GM18511 (cell line): ENCODE results near the gene GSN.
A peak's percentile ranks its signal among the peaks of the same experiment; 100 is the strongest.

Experiments
- ATAC-seq: cut with Tn5 transposase; IDR thresholded peaks from one replicate; pipeline ENCODE4 v1.9.1; 2021; ENCODE audit warnings: mild to moderate bottlenecking, moderate library complexity; ENCODE audit not compliant: unreplicated experiment

The GSN gene

DNA sequence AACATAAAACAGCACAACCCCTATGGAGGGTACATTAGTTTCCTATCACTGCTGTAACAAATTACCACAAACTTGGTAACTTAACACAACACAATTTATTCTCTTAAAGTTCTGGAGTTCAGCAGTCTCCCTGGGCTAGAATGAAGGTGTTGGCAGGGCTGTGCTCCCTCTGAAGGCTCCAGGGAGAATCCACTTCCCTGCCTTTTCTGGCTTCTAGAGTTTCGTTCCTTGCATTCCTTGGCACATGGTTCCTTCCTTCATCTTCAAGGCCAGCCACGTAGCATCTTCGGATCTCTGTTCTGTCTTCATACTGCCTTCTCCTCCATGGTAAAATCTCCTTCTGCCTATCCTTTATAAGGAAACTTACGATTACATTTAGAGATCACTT is 25.0 kb upstream of the GSN start:
- no peak for ATAC-seq

DNA sequence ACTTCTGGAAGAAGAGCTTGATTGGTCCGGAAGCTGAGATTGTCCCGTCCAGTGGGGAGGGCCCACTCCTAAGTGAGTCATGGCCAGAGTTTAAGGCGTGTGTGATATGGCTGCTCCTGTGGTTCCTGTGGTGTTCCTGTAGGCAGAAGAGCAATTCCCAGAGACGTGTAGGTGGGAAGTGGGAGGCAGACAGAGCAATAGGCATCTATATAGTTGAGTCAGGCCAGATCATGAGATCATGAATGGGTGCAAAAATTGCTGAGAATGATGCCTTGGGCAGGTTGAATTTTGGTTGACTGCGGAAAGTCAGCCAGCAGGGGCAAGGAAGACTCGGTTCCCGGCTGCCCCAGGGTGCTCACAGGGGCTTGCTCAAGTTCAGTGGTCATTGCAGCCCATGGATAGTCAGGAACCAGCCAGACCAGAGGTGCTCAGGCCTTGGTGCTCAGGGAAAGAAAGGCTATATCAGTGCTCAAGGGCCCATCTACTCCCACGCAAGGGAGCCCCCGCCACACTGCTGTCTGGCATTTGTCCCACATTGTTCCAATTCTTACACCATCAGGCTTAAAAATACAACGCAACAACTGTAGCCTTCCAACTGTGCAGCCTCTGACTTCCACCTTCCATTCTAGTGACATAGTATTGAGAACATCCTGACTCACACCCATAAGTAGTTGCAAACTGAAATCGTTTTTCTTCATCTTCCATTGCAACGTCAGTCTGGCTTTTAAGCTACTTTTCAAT is 21.0 kb upstream of the GSN start:
- no peak for ATAC-seq

DNA sequence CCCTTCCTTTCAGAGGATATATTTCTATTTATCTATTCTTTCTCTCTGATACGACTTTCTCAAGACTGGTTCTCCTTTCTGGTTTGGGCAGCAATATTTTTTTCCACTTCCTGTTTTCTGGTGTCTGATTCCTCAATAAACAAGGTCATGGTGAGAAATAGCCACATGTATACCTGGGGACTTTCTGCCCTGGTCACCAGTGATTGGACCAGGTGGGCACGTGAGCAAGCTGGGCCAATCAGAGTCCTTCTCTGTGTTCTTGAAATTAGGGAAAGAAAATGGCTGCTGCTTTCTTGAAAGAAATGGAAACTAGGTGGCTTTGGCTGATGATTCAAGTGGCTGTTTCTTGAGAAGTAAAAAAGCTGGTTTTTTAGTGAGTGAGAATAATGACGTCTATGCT is 18.4 kb upstream of the GSN start:
- no peak for ATAC-seq

DNA sequence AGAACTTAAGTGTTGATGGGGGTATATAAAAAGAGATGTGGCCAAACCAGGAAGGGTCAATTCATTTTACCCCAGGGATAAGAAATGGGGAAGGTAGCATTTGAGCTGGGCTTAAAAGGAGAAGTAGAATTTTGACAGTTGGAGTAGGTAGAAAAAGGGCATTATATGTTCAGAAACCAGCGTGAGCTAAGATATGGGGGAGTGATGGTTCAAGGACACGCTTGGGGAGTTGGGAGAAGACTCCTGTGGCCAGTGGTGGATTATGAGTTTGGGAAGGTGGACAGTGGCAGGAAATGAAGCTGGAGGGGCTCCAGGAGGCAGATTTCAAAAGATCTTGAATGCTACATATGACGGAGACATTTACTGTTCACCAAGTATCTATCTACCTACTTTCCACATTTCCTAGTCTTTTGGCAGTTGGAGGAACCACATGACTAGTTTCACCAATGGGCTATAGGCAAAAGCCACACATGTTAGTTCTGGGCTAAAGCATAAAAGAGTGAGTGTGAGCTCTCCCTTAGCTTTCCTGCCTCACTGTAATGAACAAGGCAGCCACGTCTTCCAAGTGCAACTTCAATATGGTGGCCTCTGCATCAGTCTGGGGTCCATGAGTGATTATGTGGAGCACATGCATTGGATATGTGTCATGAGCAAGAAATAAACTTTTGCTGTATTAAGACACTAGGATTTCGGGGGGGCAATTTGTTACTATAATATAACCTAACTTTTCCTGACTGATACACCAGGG is 15.7 kb upstream of the GSN start:
- no peak for ATAC-seq

DNA sequence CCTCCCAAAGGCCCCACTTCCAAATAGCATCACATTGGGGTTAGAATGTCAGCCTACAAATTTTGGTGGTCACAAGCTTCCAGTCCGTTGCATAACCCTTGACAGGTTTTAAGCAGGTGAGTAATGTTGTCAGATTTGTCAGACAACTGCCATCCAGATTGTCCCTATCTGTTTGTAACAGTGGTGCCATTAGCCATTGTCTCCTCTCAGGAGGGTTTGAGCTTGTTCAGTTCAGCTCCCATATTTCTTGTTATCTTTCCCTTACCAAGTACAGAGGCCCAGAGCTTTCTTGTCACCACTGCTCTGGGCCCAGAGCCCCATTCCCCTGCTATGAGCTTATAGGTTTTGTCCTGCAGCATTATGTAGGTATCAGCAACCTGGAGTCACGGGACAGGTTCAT is 14.8 kb upstream of the GSN start:
- ATAC-seq: no peak

DNA sequence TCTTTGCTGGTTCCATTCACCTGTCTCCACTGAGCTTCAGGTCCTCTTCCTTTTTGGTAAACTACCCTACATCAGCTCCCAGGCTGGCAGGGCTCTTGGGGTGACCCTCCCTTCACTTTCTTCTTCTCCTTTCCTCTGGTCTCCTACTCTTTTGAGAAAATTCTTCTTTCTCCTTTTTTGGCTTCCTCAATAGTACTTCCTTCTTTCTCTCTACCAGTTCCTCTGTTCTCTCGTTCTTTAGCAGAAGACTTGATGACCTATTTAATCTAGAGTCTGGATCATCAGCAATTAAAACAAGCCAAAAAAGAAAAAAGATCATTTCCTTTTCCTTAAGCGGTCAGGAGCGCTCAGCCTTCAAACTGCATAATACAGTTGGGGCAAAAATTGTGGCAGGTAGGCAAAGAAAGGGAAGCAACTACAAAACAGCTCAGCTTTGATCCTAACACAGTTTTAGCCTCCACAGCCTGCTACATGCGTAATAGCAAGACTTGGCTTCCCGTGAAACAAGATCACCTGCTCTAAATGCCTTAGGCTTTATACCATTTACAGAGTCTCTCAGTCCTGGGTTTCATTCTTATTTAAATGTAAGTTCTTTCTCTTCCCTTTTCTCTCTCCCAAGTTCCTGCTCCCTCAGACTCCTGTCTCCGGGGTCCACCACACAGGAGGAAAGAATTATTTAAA is 14.0 kb upstream of the GSN start:
- no peak for ATAC-seq

DNA sequence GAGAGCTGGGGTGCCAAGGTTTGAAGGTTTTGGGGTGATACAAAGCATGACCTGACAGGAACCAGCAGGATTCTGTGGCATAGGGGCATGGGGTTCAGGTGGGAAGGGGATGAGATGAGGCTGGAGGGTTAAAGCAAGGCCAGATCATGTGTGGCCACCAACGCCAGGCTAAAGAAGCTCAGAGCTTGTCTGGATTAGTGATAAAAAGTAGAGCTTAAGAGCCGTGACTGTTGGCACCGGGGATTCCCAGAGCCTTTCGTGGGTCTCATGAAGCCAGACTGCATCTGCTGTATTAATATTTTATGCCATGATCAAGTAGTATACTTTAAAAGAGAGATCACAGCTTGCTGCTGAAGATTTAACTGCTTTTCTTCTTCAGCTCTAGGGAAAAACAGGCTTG is 8.5 kb upstream of the GSN start:
- ATAC-seq: no peak

DNA sequence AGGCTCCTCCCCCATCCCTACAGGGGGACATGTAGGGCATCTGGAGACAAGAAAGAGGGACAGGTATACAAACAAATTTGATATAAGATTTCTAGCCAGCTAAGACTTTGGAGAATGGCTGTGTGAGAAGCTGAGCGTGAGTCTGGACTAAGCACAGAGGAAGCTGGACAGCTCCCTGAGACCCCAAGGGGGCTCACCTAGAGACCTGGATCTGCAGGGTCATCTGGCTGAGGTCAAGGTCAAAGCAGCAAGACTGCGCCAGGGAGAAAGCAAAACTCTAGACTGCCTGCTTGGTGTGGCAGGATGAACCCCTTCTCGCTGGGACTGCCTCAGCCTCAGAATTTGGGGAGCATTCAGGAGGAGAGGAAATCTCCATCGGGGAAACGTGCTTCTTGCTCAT is 8.0 kb upstream of the GSN start:
- ATAC-seq: no peak

DNA sequence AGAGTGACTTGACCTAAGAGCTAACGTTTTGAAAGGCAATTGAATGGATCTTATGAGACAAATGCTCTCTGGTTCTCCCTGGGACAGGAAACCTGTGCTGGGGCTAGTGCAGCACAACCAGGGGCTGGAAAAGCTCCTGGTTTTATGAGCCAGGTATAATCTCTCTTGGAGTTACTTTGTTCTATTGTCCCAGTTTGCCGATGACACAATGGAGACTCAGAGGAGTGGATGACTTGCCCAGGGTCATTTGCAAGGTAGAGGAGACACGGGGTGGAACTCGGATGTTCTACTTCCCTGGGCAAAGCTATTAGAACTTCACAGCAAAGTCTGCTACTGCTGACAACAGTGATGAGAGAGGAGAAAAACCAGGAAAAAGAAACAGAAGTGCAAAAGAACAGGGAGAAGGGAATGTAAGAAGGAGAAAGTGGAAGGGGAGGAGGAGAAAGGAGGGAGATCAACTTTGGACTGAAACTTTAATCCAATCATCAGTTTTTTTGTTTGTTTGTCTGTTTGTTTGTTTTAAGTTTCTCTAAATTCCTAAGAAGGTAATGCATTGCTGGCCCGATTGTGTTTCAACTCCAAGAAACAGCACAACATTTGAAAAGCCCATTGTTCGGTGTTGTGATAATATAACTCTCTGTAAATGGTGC is 7.4 kb upstream of the GSN start:
- no peak for ATAC-seq

DNA sequence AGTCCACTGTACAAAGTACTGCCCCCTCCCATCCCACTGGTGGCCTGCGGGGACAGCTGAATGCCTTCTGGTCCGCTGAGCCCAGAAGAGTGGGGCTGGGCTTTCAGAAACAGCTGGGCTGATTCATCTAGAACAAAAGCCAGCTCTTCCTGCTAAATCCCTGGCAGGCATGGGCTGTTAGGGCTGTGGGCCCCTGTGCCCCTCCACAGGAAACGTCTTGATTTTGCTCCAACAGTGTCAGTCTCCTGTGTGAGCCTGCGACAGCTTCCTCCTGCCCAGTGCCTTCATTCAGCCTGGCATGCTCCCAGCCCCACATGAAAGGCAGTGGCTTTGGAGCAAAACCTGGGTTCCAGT is 6.9 kb upstream of the GSN start:
- ATAC-seq: no peak

DNA sequence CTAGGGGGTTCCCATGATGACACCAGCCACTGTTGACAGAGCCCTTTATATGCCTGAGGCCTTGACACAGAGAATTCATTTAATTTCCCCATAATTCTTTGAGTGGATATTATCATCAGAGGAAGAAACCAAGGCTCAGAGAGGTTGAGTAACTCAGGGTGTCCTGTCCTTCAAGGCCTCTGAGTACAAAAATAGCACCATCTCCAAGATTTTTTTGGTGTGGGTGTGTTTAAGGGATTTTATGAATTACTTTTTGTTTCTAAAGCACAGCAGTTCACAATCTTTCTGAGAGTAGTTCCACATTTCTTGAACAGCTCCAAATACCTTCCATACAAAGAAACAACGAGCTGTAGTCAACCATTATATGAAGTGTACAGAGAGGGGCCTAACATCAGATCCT is 6.2 kb upstream of the GSN start:
- no peak for ATAC-seq

DNA sequence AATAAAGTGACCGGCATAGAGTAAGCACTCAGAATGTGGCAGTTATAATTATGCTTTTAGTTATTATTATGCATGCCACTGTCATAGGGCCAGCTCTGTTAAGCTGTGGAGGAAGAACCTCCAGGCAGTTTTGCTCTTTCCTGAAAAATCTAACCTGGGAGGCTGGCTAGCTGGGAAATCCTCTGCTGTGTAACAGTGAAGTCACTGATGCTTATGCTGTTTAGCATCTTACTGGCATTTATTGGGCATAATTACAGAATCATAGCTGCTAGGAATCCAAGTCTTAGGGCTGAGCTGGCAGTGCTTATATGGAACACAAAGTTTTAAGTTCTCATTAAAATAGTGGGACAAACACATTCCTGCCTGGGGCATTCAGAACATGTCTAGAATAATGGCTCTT is 5.5 kb upstream of the GSN start:
- ATAC-seq: no peak

DNA sequence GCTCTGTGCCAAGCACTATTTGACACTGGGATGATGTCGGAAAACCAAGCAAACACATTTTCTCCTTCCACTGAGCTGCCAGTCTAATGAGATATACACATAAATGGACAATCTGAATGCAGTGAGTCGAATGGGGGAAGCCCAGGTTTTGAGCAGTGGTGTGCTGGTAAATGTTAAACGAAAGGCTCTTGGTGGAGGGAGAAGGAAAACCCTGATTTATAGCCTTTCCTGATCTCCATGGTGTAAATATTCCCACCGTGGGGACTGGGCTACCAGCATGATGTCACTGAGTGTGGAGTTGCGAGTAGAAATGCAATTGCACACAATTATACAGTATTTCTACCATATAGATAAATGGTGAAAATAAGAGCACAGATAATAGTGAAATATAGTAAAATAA is 5.0 kb upstream of the GSN start:
- no peak for ATAC-seq

DNA sequence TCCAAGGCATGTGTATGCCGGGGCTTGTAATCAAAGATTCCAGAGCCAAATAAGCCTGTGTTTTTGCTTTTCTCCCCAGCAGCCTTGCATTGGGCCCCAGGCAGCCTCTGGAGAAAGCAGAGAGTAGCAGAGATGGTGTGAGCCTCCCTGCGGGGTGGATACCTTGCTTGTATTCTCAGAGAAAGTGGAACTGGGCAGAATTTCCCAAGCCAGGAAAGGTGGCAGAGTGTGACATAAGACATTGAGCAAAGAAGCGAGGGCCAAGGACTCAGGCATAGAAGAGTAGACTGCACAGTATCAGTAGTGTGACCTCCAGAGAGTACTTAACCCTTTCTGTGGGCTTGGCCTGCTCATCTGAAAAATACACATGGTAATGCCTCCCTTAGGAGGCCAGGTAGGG is 1.6 kb upstream of the GSN start:
- no peak for ATAC-seq

DNA sequence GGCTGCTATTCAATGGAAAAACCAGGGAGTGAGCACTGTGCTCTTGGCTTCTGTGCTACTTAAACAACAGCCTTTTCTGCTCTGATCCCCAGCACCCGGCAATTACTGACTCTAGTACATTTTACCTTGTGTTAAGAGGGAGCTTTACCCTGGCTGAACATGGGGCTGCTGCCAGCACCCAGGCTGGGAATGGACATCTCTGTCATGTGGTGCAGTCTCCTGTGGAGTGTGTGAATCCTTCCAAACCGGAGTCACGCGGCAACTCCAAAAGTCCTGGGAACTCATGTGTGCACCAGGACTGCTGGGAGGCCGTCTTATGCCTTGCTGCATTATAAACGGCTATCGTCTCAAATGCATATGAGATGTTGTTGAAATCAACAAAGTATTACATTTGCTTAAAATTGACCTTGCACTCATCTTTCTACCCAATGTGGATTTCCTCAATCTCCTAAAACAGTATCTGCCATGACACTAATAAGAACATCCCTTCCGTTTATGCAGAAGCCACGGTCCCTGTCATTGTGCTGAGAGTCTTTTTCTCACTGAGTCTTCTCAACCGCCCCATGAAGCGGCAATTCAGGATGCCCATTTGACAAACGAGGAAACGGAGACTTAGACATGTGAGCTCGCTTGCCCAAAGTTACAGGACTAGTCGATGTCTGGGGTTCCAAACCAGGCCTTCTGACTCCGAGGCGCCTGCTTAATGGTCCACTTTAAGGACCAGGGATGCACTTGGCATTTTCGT is 884 bp upstream of the GSN start:
- ATAC-seq: no peak

DNA sequence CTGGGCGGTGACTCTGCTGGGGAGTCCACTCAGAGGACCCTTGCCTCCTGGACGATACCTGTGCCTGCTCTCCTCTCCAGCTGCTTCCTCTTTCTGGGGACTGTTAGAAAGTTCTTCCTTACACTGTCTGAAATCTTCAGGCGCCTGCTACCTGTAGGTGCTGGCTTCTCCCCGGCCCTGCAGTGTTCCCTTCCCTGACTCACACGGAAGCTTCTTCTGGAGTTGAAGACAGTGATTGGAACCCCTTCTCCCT is 562 bp downstream of the GSN start:
- peak; percentile 56 for ATAC-seq

DNA sequence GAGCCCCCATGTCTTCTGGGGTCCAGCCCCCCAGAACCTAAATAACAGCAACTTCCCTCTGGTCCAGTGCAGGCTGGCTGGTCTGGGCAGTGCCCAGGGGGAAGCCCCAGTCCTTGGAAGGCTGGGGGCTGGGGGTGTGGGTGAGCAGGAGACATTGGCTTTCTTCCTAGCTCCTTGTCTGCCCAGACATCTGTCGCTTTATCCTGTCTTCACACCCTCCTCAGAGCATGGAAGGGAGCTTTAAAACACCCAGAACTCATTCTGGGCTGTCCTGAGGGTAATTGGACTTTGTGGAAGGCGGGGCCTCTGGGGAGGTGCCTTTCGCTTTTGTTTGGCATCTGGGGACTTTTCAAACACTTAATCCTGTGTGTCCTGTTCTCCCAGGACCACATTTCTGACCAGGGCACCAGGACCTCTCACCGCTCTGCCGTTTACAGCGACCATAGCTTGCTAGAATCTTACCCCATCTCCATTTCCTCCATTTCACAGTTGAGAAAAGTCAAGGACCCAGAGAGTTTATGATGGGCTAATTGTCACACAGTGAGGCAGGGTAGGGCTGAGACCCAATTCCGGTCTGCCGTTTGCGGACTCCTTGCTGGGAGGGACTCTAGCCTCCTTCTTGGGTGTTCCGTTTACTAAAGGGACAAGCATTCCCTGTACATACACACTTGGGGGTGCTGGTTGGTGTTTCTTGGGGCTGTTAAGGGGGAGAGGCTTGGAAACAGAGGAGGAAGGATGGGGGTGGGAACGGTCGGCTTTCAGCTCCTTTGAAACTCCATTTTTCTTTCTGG is 1.1 kb downstream of the GSN start:
- peak; percentile 13 for ATAC-seq

DNA sequence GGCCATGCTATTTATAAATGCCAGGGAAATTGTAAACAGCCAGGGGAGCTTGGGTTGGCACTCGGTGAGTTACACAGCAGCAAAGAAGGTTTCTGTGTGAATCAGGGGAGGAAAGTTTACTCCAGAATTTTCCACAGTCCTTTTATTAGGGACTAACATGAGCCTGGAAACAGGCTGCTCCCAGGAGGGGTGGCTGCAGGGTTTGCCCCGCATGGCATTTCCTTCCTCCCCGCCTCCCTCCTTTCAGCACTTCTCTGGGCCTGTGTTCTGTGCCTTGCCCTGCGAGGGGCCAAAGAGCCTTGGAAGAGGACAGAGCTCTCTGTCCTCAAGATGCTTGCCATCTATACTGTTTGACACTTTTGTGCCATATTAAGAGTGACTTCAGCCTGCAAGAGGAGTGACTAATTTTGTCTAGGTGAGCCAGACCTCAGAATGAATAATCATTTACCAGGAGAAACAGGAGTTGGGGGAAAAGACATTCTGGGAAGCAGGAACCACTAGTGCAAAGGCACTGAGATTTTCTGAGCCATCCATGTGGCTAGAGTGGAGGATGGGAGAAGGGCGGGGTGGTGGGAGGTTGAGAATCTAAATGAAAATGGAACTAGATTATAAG is 1.8 kb downstream of the GSN start:
- no peak for ATAC-seq

DNA sequence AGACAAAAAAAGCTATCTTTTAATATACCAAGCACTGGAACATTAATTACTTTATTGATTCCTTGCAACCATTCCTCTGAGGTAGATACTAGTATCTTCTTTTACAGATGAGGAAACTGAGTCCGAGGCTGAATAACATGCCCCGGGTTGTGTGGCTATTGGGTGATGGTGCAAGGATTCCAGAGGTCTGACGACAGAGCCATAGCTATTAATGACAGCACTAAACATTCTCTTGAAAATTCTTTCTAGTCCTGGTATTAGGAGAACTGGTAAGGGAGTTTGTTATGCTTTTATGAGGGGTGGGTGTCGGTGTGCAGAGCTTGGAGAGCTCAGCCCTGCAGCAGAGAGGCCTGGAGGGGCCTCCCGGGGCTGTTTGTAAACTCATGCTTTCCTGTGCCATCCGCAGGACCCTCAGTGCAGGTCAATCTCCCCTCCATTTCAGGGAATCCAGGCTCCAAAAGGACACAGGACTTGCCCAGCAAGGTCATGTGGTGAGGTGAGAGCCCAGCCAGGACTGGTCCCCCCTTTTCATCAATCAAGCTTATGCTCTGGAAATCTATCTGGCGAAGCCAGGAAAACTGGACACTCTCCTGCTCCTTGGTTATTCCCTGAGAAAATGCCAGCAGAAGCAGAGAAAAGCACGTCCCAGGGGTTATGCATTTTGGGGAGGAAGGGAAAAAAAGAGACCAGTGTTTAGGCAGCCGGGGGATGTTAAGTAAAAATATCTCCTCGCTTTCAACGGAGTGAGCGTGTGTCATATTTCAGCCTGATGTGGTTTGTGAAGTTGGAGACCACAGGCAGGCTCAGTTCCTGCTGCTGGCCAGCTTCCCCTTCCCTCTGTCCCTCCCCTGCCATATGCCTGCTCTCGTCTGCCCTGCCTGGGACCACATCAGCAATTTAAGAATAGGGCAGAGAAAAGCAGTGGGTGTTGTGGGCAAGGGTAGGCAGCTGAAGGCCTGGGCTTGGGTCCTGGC is 3.7 kb downstream of the GSN start:
- ATAC-seq: no peak
